Thymus (tissue), 14 donors: ENCODE results near the gene CDH7. TPM values are rescaled to one million over a fixed set of nuclear protein-coding genes. Genes with fewer than 3 reads are reported as not detected.

ENCODE experiments used
- DNase-seq, 9 donors: peaks; one replicate each; pipeline ENCODE4 v3.0.0-alpha.2; 2013; ENCODE audit warnings: low spot score in 9 of 9, low read depth in 6 of 9, missing footprints in 1 of 9
- H3K27ac ChIP-seq, 2 donors: one replicate each; pipeline ENCODE4 v1.5.1; 2013; ENCODE audit warnings: control low read depth in 1 of 2, low read depth in 1 of 2, low read length in 1 of 2, mild to moderate bottlenecking in 1 of 2, moderate library complexity in 1 of 2
- H3K27me3 ChIP-seq, 2 donors: one replicate each; pipeline ENCODE4 v1.5.1; 2013; ENCODE audit warnings: low read length in 1 of 2; ENCODE audit not compliant: control insufficient read depth in 2 of 2, insufficient read depth in 1 of 2
- H3K36me3 ChIP-seq, 2 donors: one replicate each; pipeline ENCODE4 v1.5.1; 2013; ENCODE audit warnings: low read length in 1 of 2, mild to moderate bottlenecking in 1 of 2, moderate library complexity in 1 of 2; ENCODE audit not compliant: control insufficient read depth in 2 of 2, insufficient read depth in 2 of 2
- H3K4me1 ChIP-seq, 2 donors: one replicate each; pipeline ENCODE4 v1.5.1; 2013; ENCODE audit warnings: low read length in 2 of 2; ENCODE audit not compliant: control insufficient read depth in 2 of 2, insufficient read depth in 2 of 2
- H3K4me3 ChIP-seq, 2 donors: one replicate each; pipeline ENCODE4 v1.5.1; 2013; ENCODE audit warnings: low read length in 2 of 2, control low read depth in 1 of 2, mild to moderate bottlenecking in 1 of 2
- H3K9me3 ChIP-seq, 2 donors: one replicate each; pipeline ENCODE4 v1.5.1; 2013; ENCODE audit warnings: low read length in 1 of 2, mild to moderate bottlenecking in 1 of 2; ENCODE audit not compliant: control insufficient read depth in 2 of 2, insufficient read depth in 1 of 2
- WGBS: extraction: QIAGEN DNeasy Blood & Tissue Kit; methylation state at CpG from one replicate; pipeline ENCODE4 v1.1.7; 2013; 5-methylcytosine and 5-hydroxymethylcytosine counted together
- long read RNA-seq, 10 donors: transcript quantifications; one replicate each; lab custom pipeline, GENCODE V29; 2026
- polyA plus RNA-seq: library from polyadenylated mRNA; stranded (reverse); fragments of 200-250 nt; gene quantifications from one replicate; pipeline ENCODE4 v1.2.3, GENCODE V29; 2013
- total RNA-seq: library from RNA; stranded (reverse); fragments of 120-200 nt; gene quantifications from one replicate; pipeline ENCODE4 v1.2.4, GENCODE V29; 2013
- donor health status: healthy.

Gene CDH7, protein sequence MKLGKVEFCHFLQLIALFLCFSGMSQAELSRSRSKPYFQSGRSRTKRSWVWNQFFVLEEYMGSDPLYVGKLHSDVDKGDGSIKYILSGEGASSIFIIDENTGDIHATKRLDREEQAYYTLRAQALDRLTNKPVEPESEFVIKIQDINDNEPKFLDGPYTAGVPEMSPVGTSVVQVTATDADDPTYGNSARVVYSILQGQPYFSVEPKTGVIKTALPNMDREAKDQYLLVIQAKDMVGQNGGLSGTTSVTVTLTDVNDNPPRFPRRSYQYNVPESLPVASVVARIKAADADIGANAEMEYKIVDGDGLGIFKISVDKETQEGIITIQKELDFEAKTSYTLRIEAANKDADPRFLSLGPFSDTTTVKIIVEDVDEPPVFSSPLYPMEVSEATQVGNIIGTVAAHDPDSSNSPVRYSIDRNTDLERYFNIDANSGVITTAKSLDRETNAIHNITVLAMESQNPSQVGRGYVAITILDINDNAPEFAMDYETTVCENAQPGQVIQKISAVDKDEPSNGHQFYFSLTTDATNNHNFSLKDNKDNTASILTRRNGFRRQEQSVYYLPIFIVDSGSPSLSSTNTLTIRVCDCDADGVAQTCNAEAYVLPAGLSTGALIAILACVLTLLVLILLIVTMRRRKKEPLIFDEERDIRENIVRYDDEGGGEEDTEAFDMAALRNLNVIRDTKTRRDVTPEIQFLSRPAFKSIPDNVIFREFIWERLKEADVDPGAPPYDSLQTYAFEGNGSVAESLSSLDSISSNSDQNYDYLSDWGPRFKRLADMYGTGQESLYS
- total RNA-seq (2.5 TPM), polyA plus RNA-seq (1.2 TPM)
- long read RNA-seq, donor 1, full-length matches to known transcripts, result 1 of 1 reads
- long read RNA-seq, donor 1, partial matches to known transcripts, result 0 of 1 reads
- long read RNA-seq, donor 1, other reads (novel, unspliced or antisense), result 0 of 1 reads
- long read RNA-seq, donor 2, result 0 reads
- long read RNA-seq, donor 3, result 0 reads
- long read RNA-seq, donor 4, result 0 reads
- long read RNA-seq, donor 5, result 0 reads
- long read RNA-seq, donor 6, result 0 reads
- long read RNA-seq, donor 7, result 0 reads
- long read RNA-seq, donor 8, result 0 reads
- long read RNA-seq, donor 9, result 0 reads
- long read RNA-seq, donor 10, result 0 reads

DNA sequence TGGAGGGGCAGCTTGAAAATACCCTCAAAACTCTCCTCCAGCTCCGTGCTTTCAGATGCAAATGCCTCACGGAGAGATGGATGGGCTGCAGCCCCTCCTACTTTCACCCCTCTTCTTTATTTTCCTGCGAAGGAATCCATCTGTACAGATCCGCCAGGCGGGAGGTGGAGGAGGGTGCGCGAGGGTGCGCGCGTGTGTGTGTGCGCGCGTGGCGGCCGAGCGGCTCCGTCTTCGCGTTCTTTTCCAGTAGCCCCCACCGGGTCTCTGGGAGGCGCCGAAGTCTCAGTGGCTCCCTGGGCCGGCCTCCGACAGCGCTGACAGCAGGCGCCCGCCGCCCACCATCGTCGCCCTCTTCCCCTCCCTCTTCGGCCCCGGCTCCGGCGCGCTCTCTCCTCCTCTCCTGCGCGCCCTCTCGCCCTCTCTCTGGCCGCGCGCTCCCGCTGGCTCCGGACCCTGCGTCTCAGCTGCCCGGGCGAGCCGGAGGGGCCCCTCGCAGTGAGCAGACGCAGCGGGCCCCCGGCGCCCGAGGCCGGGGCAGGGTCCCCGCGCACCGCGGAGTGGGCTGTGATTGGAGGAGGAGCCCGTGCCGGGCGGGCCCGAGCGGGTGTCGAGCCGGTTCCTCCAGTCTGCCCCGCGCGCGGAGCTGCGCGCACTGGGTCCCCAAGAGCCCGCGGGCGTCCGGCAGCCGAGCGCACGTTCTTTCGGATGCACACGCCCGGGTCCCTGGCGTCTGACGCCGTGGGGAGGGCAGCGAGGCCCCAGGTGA is at the start of gene CDH7:
Gene CDH7 (plus strand): TSS at position 624 of the 766 bp plus-strand sequence. CDS start 11,831 bp downstream, outside the sequence.
- WGBS, result 2% methylated on average over 85 of the region's 85 CpGs
- Histone ChIP-seq H3K4me1 (no peaks in the 10 kb centered on the region), H3K27ac (peak within 1 kb of the TSS in 1 of 2 donors; percentile 15), H3K27me3 (peaks cover 16 to 25% of the 10 kb centered on the region in 2 donors), H3K9me3 (no peaks in the 10 kb centered on the region), H3K4me3 (peak within 1 kb of the TSS; percentile 22 to 23), H3K36me3 (no peaks in the 10 kb centered on the region)
- peak in 1 of 9 donors; percentile 13 for DNase-seq

DNA sequence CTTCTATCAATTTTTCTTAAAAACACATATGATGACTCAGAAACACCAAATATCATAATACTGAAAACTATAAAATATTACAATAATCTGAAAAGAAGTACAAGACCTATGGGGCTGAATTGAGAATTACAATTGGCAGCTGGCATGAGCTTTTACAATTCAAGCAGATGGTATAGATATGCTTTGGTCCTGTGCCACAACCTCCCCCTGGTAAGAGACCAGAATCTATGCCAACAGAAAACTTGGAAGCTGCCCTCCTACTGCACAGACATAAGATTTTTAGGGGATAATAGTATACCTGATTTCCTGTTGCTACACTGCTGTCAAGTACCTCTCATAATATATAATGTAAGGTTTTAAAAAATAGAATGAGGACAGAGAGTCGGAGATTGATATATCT is 46.8 kb upstream of the CDH7 start:
- WGBS, result 89% methylated on average over 1 of the region's 1 CpG
- H3K27me3 ChIP-seq, result no peaks in the 10 kb centered on the region
- no peaks in the 10 kb centered on the region for H3K4me1 ChIP-seq
- no peak for DNase-seq
- H3K27ac ChIP-seq, result no peak overlapping the region
- H3K4me3 ChIP-seq, result no peak overlapping the region
- peaks cover 0 to 5% of the 10 kb centered on the region in 2 donors for H3K9me3 ChIP-seq
- H3K36me3 ChIP-seq, result no peaks in the 10 kb centered on the region

GRCh38 chr18:65706646-65707045 is 44.2 kb upstream of the CDH7 start:
- WGBS, result 93% methylated on average over 1 of the region's 1 CpG

GRCh38 chr18:65711493-65711892 is 39.3 kb upstream of the CDH7 start:
- no peaks in the 10 kb centered on the region for H3K4me1 ChIP-seq
- 85% methylated on average over 1 of the region's 1 CpG for WGBS
- DNase-seq, result no peak
- no peaks in the 10 kb centered on the region for H3K36me3 ChIP-seq
- no peak overlapping the region for H3K4me3 ChIP-seq
- no peak overlapping the region for H3K27ac ChIP-seq
- H3K27me3 ChIP-seq, result no peaks in the 10 kb centered on the region
- H3K9me3 ChIP-seq, result peaks cover 0 to 3% of the 10 kb centered on the region in 2 donors

More at GRCh38 chr18:65706646-65707045, 44.2 kb upstream of the CDH7 start:
- H3K4me3 ChIP-seq, result no peak overlapping the region
- DNase-seq, result no peak
- no peaks in the 10 kb centered on the region for H3K4me1 ChIP-seq
- peaks cover 0 to 5% of the 10 kb centered on the region in 2 donors for H3K9me3 ChIP-seq
- H3K27me3 ChIP-seq, result no peaks in the 10 kb centered on the region
- no peaks in the 10 kb centered on the region for H3K36me3 ChIP-seq
- no peak overlapping the region for H3K27ac ChIP-seq

- no peak overlapping the region for H3K4me3 ChIP-seq
- H3K27ac ChIP-seq, result no peak overlapping the region
- no peaks in the 10 kb centered on the region for H3K27me3 ChIP-seq
- DNase-seq, result no peak
- H3K36me3 ChIP-seq, result no peaks in the 10 kb centered on the region
- WGBS, result 35% methylated on average over 3 of the region's 3 CpGs
- no peaks in the 10 kb centered on the region for H3K9me3 ChIP-seq
- no peaks in the 10 kb centered on the region for H3K4me1 ChIP-seq
These were observed 29.2 kb upstream of the CDH7 start for GRCh38 chr18:65721619-65722018.

GRCh38 chr18:65725251-65726050 is 25.4 kb upstream of the CDH7 start:
- Histone ChIP-seq H3K27ac (no peak overlapping the region), H3K4me1 (no peaks in the 10 kb centered on the region), H3K9me3 (no peaks in the 10 kb centered on the region), H3K27me3 (no peaks in the 10 kb centered on the region), H3K36me3 (no peaks in the 10 kb centered on the region), H3K4me3 (no peak overlapping the region)
- WGBS, result 33% methylated on average over 9 of the region's 9 CpGs
- peak in 1 of 9 donors; percentile 2 for DNase-seq

- Histone ChIP-seq H3K4me3 (no peak overlapping the region), H3K9me3 (no peaks in the 10 kb centered on the region), H3K4me1 (no peaks in the 10 kb centered on the region), H3K36me3 (no peaks in the 10 kb centered on the region), H3K27ac (no peak overlapping the region), H3K27me3 (no peaks in the 10 kb centered on the region)
- no peak for DNase-seq
- 85% methylated on average over 3 of the region's 3 CpGs for WGBS
These were observed 15.7 kb upstream of the CDH7 start for GRCh38 chr18:65735155-65735554.

GRCh38 chr18:65737471-65737955 is 13.3 kb upstream of the CDH7 start:
- H3K4me3 ChIP-seq, result no peak overlapping the region
- H3K27ac ChIP-seq, result no peak overlapping the region
- 47% methylated on average over 2 of the region's 2 CpGs for WGBS
- H3K27me3 ChIP-seq, result no peaks in the 10 kb centered on the region
- H3K9me3 ChIP-seq, result no peaks in the 10 kb centered on the region
- H3K4me1 ChIP-seq, result no peaks in the 10 kb centered on the region
- DNase-seq, result no peak
- no peaks in the 10 kb centered on the region for H3K36me3 ChIP-seq
